ENCODE measurements around the gene CNTN5. TPM values are rescaled to one million over a fixed set of nuclear protein-coding genes. Genes with fewer than 3 reads are reported as not detected.

Gene CNTN5
- total RNA-seq, 3 donors from 2014 or later (not counting 1 experiment from before 2014, with no cell fraction given): not detected

DNA sequence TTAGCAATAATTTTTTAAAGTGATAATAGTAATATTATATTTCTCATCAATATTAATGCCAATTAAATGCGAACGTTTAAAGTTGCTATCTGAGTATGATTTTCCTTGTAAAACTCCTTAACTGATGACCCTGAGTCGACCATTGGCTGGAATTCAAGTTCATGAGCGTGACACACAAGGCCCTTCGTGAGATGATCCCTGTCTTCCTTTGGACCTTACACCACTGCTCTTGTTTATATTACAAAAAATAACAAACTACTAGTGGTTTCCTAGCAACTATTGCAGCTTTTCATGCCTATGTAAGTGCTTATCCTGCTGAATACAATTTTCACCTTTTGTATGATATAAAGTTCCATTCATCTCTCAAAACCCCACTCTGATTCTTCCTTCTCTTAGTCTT, 752.9 kb downstream of the CNTN5 start:
- Mint-ChIP-seq H3K27me3 (ENCODE audit: low read depth in 2 of 2) (no peaks in the 10 kb centered on the region), H3K4me3 (no peak overlapping the region), H3K9me3 (peaks cover 7 to 11% of the 10 kb centered on the region in 2 donors), H3K4me1 (no peaks in the 10 kb centered on the region), H3K27ac (no peak overlapping the region), H3K36me3 (no peaks in the 10 kb centered on the region)
- 77% methylated on average over 5 of the region's 5 CpGs for WGBS (ENCODE audit: insufficient coverage)
- Histone ChIP-seq H3K36me3 (ENCODE audit: control insufficient read depth, insufficient read depth, low read length) (no peaks in the 10 kb centered on the region), H3K27me3 (ENCODE audit: control insufficient read depth, insufficient read depth, low read length) (no peaks in the 10 kb centered on the region), H3K27ac (ENCODE audit: low read length) (no peak overlapping the region), H3K9me3 (ENCODE audit: control insufficient read depth, insufficient read depth, low read length) (no peaks in the 10 kb centered on the region), H3K4me3 (ENCODE audit: low read length) (no peak overlapping the region), H3K4me1 (ENCODE audit: control insufficient read depth, insufficient read depth, low read length) (no peaks in the 10 kb centered on the region)
- DNase-seq (no peak), ATAC-seq (no peak)
- intact Hi-C loops (cut with micrococcal nuclease): no loop called here
- no peak for TF ChIP-seq CTCF (IDR thresholded peaks at IDR 0.05)

GRCh38 chr11:99781074-99781473, 760.3 kb downstream of the CNTN5 start:
- Histone ChIP-seq H3K4me1 (ENCODE audit: control insufficient read depth, insufficient read depth, low read length) (no peaks in the 10 kb centered on the region), H3K27ac (ENCODE audit: low read length) (no peak overlapping the region), H3K36me3 (ENCODE audit: control insufficient read depth, insufficient read depth, low read length) (no peaks in the 10 kb centered on the region), H3K27me3 (ENCODE audit: control insufficient read depth, insufficient read depth, low read length) (no peaks in the 10 kb centered on the region), H3K9me3 (ENCODE audit: control insufficient read depth, insufficient read depth, low read length) (no peaks in the 10 kb centered on the region), H3K4me3 (ENCODE audit: low read length) (no peak overlapping the region)
- H3K27me3 Mint-ChIP-seq (ENCODE audit: low read depth in 2 of 2): no peaks in the 10 kb centered on the region
- no peak overlapping the region for H3K27ac Mint-ChIP-seq
- DNase-seq (no peak), ATAC-seq (no peak)
- intact Hi-C loops (cut with micrococcal nuclease): no loop called here
- H3K9me3 Mint-ChIP-seq: peaks cover 12 to 19% of the 10 kb centered on the region in 2 donors
- TF ChIP-seq CTCF (IDR thresholded peaks at IDR 0.05): no peak
- H3K36me3 Mint-ChIP-seq: peaks cover 7% of the 10 kb centered on the region
- no peaks in the 10 kb centered on the region for H3K4me1 Mint-ChIP-seq
- no peak overlapping the region for H3K4me3 Mint-ChIP-seq

GRCh38 chr11:99791354-99791753, 770.6 kb downstream of the CNTN5 start:
- 63% methylated on average over 1 of the region's 2 CpGs for WGBS (ENCODE audit: insufficient coverage)
- Mint-ChIP-seq H3K9me3 (peaks cover 21 to 38% of the 10 kb centered on the region in 2 donors), H3K27me3 (ENCODE audit: low read depth in 2 of 2) (no peaks in the 10 kb centered on the region)

More at GRCh38 chr11:99791354-99791753, 770.6 kb downstream of the CNTN5 start:
- no peaks in the 10 kb centered on the region for H3K4me1 ChIP-seq (ENCODE audit: control insufficient read depth, insufficient read depth, low read length)
- no peaks in the 10 kb centered on the region for H3K27me3 ChIP-seq (ENCODE audit: control insufficient read depth, insufficient read depth, low read length)
- Mint-ChIP-seq H3K27ac (no peak overlapping the region), H3K36me3 (no peaks in the 10 kb centered on the region), H3K4me3 (no peak overlapping the region), H3K4me1 (no peaks in the 10 kb centered on the region)
- no peak for DNase-seq
- no peak for TF ChIP-seq CTCF (IDR thresholded peaks at IDR 0.05)
- intact Hi-C loops (cut with micrococcal nuclease): no loop called here
- H3K9me3 ChIP-seq (ENCODE audit: control insufficient read depth, insufficient read depth, low read length): peaks cover 5% of the 10 kb centered on the region
- no peak overlapping the region for H3K27ac ChIP-seq (ENCODE audit: low read length)
- H3K36me3 ChIP-seq (ENCODE audit: control insufficient read depth, insufficient read depth, low read length): no peaks in the 10 kb centered on the region
- no peak for ATAC-seq
- no peak overlapping the region for H3K4me3 ChIP-seq (ENCODE audit: low read length)
